Lung (tissue), 12 donors: ENCODE results near the gene IFI27L2. TPM values are rescaled to one million over a fixed set of nuclear protein-coding genes. Genes with fewer than 3 reads are reported as not detected.

Experiments used
- ATAC-seq: fragments of 200-7000 bp; cut with Tn5 transposase; one replicate; pipeline ENCODE4 v1.9.1; 2020; ENCODE audit warnings: moderate number of reproducible peaks; ENCODE audit not compliant: insufficient read depth, low FRiP score
- DNase-seq, 3 donors: peaks; one replicate each; pipeline ENCODE4 v3.0.0-alpha.2; 2013 to 2017
- H3K27ac ChIP-seq, 2 donors: one replicate each; pipeline ENCODE4 v1.5.1; 2013; ENCODE audit warnings: mild to moderate bottlenecking in 2 of 2, moderate library complexity in 2 of 2, control low read depth in 1 of 2, inconsistent platforms in 1 of 2, low read depth in 1 of 2, low read length in 1 of 2
- H3K27me3 ChIP-seq, 3 donors: one replicate each; pipeline ENCODE4 v1.5.1; 2013; ENCODE audit warnings: low read length in 2 of 3; ENCODE audit not compliant: control insufficient read depth in 3 of 3, insufficient read depth in 3 of 3
- H3K36me3 ChIP-seq, 4 donors: one replicate each; pipeline ENCODE4 v1.5.1; 2013; ENCODE audit warnings: low read length in 4 of 4, mild to moderate bottlenecking in 1 of 4, moderate library complexity in 1 of 4; ENCODE audit not compliant: control insufficient read depth in 4 of 4, insufficient read depth in 4 of 4
- H3K4me1 ChIP-seq, 5 donors: one replicate each; pipeline ENCODE4 v1.5.1; 2013; ENCODE audit warnings: low read length in 5 of 5, mild to moderate bottlenecking in 2 of 5, moderate library complexity in 1 of 5; ENCODE audit not compliant: control insufficient read depth in 5 of 5, insufficient read depth in 5 of 5
- H3K4me3 ChIP-seq: one replicate; pipeline ENCODE4 v1.5.1; 2013; ENCODE audit warnings: mild to moderate bottlenecking, control low read depth, moderate library complexity
- H3K9ac ChIP-seq, 2 donors: one replicate each; pipeline ENCODE4 v1.5.1; 2013; ENCODE audit warnings: low read length in 2 of 2, control low read depth in 1 of 2; ENCODE audit not compliant: insufficient read depth in 1 of 2
- H3K9me3 ChIP-seq, 4 donors: one replicate each; pipeline ENCODE4 v1.5.1; 2013; ENCODE audit warnings: low read length in 3 of 4, mild to moderate bottlenecking in 1 of 4, moderate library complexity in 1 of 4; ENCODE audit not compliant: control insufficient read depth in 4 of 4, insufficient read depth in 3 of 4
- CTCF ChIP-seq: IDR thresholded peaks from 2 replicates; pipeline ENCODE4 v1.5.1; 2012; ENCODE audit warnings: mild to moderate bottlenecking; ENCODE audit errors: control extremely low read depth, extremely low read depth
- WGBS, 2 donors: extraction: QIAGEN DNeasy Blood & Tissue Kit; methylation state at CpG; one replicate each; pipeline ENCODE4 v1.1.7; 2013; 5-methylcytosine and 5-hydroxymethylcytosine counted together
- polyA plus RNA-seq, 2 donors: library from polyadenylated mRNA; stranded (reverse); fragments of 200-250 nt; gene quantifications; one replicate each; pipeline ENCODE4 v1.2.1, GENCODE V29; 2013
- total RNA-seq, 2 donors: library from RNA; depleted of rRNA in 1 of 2; stranded (reverse); fragments of >200 nt in 1 of 2; gene quantifications; one replicate each; pipeline ENCODE4 v1.2.1, GENCODE V29; 2014 to 2021
- donor health status: control.
- donor health status: control.
- donor health status: Bipolar disorder and iron deficiency.
- donor health status: healthy.
- donor health status: DM: yes; HTN: yes; CAD: no.

Gene IFI27L2
- total and polyA plus RNA-seq, 4 donors = 27.2 to 127 (median 73.4) TPM

DNA sequence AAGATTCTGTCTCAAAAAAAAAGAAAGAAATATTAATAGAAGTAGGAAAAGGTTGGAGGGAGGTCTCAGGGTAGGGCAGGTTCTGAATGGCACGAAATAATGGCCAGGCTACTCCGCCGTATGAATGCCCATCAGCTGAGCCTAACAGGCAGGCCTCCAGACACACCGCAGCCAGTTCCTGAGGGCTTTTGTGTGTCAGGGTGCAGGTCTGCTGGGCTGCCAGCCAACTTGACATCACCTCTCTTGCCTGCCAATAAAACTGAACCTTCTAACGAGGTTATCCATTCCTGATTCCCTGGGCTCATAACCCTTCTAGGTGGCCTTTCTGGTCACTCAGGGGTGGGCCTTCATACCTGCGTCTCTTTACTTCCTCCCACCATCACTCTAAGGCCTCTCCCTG is 15.9 kb downstream of the IFI27L2 start:
- Histone ChIP-seq H3K27me3 (no peaks in the 10 kb centered on the region), H3K4me3 (no peak overlapping the region), H3K9ac (no peak overlapping the region), H3K27ac (peak overlapping the region; percentile 66 to 87), H3K9me3 (no peaks in the 10 kb centered on the region), H3K4me1 (peaks cover 0 to 23% (median 5%) of the 10 kb centered on the region in 5 donors), H3K36me3 (no peaks in the 10 kb centered on the region)
- WGBS, 2 donors = 49 to 70% methylated on average over 6 of the region's 6 CpGs
- ATAC-seq (no peak), DNase-seq (no peak)
- no peak for TF ChIP-seq CTCF

GRCh38 chr14:94113073-94113472 is 16.3 kb downstream of the IFI27L2 start:
- Histone ChIP-seq H3K27me3 (no peaks in the 10 kb centered on the region), H3K9me3 (no peaks in the 10 kb centered on the region), H3K4me3 (no peak overlapping the region), H3K27ac (peak overlapping the region; percentile 65 to 66), H3K9ac (no peak overlapping the region), H3K36me3 (no peaks in the 10 kb centered on the region), H3K4me1 (peaks cover 0 to 23% (median 5%) of the 10 kb centered on the region in 5 donors)
- DNase-seq = no peak
- ATAC-seq = no peak
- TF ChIP-seq CTCF = no peak
- 65 to 77% methylated on average over 7 of the region's 7 CpGs for WGBS, 2 donors

- H3K4me1 ChIP-seq = peaks cover 0 to 23% (median 5%) of the 10 kb centered on the region in 5 donors
- H3K9ac ChIP-seq = no peak overlapping the region
- 69 to 86% methylated on average over 6 of the region's 6 CpGs for WGBS, 2 donors
- peak overlapping the region; percentile 21 to 65 for H3K27ac ChIP-seq
- ATAC-seq (no peak), DNase-seq (no peak)
- no peak for TF ChIP-seq CTCF
- no peaks in the 10 kb centered on the region for H3K36me3 ChIP-seq
- H3K27me3 ChIP-seq = no peaks in the 10 kb centered on the region
- peak overlapping the region; percentile 11 for H3K4me3 ChIP-seq
- no peaks in the 10 kb centered on the region for H3K9me3 ChIP-seq
Measured at GRCh38 chr14:94112513-94113063, 16.8 kb downstream of the IFI27L2 start.
